CD8-positive, alpha-beta memory T cell (primary cell): ENCODE measurements around the gene LDAF1. TPM values are rescaled to one million over a fixed set of nuclear protein-coding genes. Genes with fewer than 3 reads are reported as not detected.
"Not testable (repeated sequence)": the region's sequence is repeated elsewhere in the genome, so short reads cannot be mapped to it uniquely, and the experiment has no call there.

Source experiments
- CTCF ChIA-PET: fragments of 350-600 bp; sonication (Branson Sonifier 250); formaldehyde crosslinking; loops from one replicate; lab custom pipeline; 2021; ENCODE audit warnings: antibody characterized with exemption; lab: Charles Lee
- POLR2A ChIA-PET: fragments of 350-600 bp; sonication (Branson Sonifier 250); formaldehyde crosslinking; loops from one replicate; lab custom pipeline; 2021; ENCODE audit warnings: antibody characterized with exemption; lab: Charles Lee
- DNase-seq, 5 donors: peaks; one replicate each; pipeline versions ENCODE4 v3.0.0 to v3.0.0-alpha.2; 2020 to 2022; ENCODE audit warnings: mixed read lengths in 1 of 5
- H3K27ac ChIP-seq: one replicate; pipeline ENCODE4 v1.7.0; 2013; ENCODE audit warnings: low read depth, mild to moderate bottlenecking, low read length, moderate library complexity
- H3K27me3 ChIP-seq: 2 replicates; pipeline ENCODE4 v1.7.0; 2013; ENCODE audit warnings: low read length, mild to moderate bottlenecking; ENCODE audit not compliant: insufficient read depth, poor library complexity, severe bottlenecking
- H3K36me3 ChIP-seq: 2 replicates; pipeline ENCODE4 v1.7.0; 2013; ENCODE audit warnings: mild to moderate bottlenecking, low read length, moderate library complexity; ENCODE audit not compliant: insufficient read depth
- H3K4me1 ChIP-seq: 2 replicates; pipeline ENCODE4 v1.7.0; 2013; ENCODE audit warnings: mild to moderate bottlenecking, low read length, moderate library complexity; ENCODE audit not compliant: insufficient read depth
- H3K4me3 ChIP-seq: 2 replicates; pipeline ENCODE4 v1.7.0; 2013; ENCODE audit warnings: mild to moderate bottlenecking, low read length
- H3K9me3 ChIP-seq: 2 replicates; pipeline ENCODE4 v1.7.0; 2013; ENCODE audit warnings: mild to moderate bottlenecking, low read length
- H3K27ac Mint-ChIP-seq, 8 donors: one replicate each; pipeline ENCODE4 v1.8.0; 2020 to 2021; ENCODE audit warnings: mixed read lengths in 8 of 8, mild to moderate bottlenecking in 6 of 8, inconsistent platforms in 3 of 8, moderate library complexity in 3 of 8
- H3K27me3 Mint-ChIP-seq, 2 donors: one replicate each; pipeline ENCODE4 v1.8.0; 2020 to 2021; ENCODE audit warnings: mixed read lengths in 2 of 2, mild to moderate bottlenecking in 1 of 2, moderate library complexity in 1 of 2
- H3K36me3 Mint-ChIP-seq, 3 donors: one replicate each; pipeline ENCODE4 v1.8.0; 2020 to 2021; ENCODE audit warnings: mixed read lengths in 3 of 3, inconsistent platforms in 1 of 3, mild to moderate bottlenecking in 1 of 3
- H3K4me1 Mint-ChIP-seq, 3 donors: one replicate each; pipeline ENCODE4 v1.8.0; 2020 to 2021; ENCODE audit warnings: mixed read lengths in 3 of 3, inconsistent platforms in 1 of 3, mild to moderate bottlenecking in 1 of 3
- H3K4me3 Mint-ChIP-seq, 7 donors: one replicate each; pipeline ENCODE4 v1.8.0; 2020 to 2021; ENCODE audit warnings: mixed read lengths in 7 of 7, mild to moderate bottlenecking in 6 of 7, moderate library complexity in 4 of 7, inconsistent platforms in 2 of 7
- H3K9me3 Mint-ChIP-seq, 5 donors: one replicate each; pipeline ENCODE4 v1.8.0; 2020 to 2022; ENCODE audit warnings: mixed read lengths in 5 of 5, mild to moderate bottlenecking in 3 of 5, moderate library complexity in 2 of 5, inconsistent platforms in 1 of 5
- polyA plus RNA-seq: library from polyadenylated mRNA; unstranded; fragments of 300-500 nt; fragmentation: Illumina TruSeq; gene quantifications from one replicate; pipeline ENCODE4 v1.2.3, GENCODE V29; 2021
- total RNA-seq, 2 experiments: library from RNA; stranded (reverse); gene quantifications; one replicate each; pipeline ENCODE4 v1.2.3, GENCODE V29; 2021

The LDAF1 gene
- total and polyA plus RNA-seq, 3 experiments from 2014 or later = 8.8 to 16.0 (median 9.5) TPM

- H3K27ac Mint-ChIP-seq = no peak overlapping the region
- H3K36me3 ChIP-seq = no peaks in the 10 kb centered on the region
- H3K27me3 Mint-ChIP-seq = no peaks in the 10 kb centered on the region
- H3K4me1 Mint-ChIP-seq = peaks cover 6 to 22% (median 21%) of the 10 kb centered on the region in 3 donors
- H3K4me3 Mint-ChIP-seq = no peak overlapping the region
- no peaks in the 10 kb centered on the region for H3K9me3 Mint-ChIP-seq
- H3K4me3 ChIP-seq = no peak overlapping the region
- ChIA-PET POLR2A (no interaction called here), CTCF (no interaction called here)
- H3K27ac ChIP-seq = no peak overlapping the region
- DNase-seq = no peak
- H3K27me3 ChIP-seq = no peaks in the 10 kb centered on the region
- no peaks in the 10 kb centered on the region for H3K9me3 ChIP-seq
- peaks cover 4% of the 10 kb centered on the region for H3K4me1 ChIP-seq
- peaks cover 0 to 39% (median 13%) of the 10 kb centered on the region in 3 donors for H3K36me3 Mint-ChIP-seq
Measured at GRCh38 chr16:21164521-21165168, 6.2 kb downstream of the LDAF1 start.

GRCh38 chr16:21166561-21166961 lies 8.1 kb downstream of the LDAF1 start:
- Histone ChIP-seq H3K27ac (no peak overlapping the region), H3K9me3 (no peaks in the 10 kb centered on the region), H3K27me3 (no peaks in the 10 kb centered on the region), H3K4me3 (no peak overlapping the region), H3K4me1 (no peaks in the 10 kb centered on the region), H3K36me3 (peaks cover 14% of the 10 kb centered on the region)
- H3K36me3 Mint-ChIP-seq = peaks cover 5 to 51% (median 13%) of the 10 kb centered on the region in 3 donors
- ChIA-PET CTCF (no interaction called here), POLR2A (no interaction called here)
- H3K4me3 Mint-ChIP-seq = no peak overlapping the region
- no peaks in the 10 kb centered on the region for H3K9me3 Mint-ChIP-seq
- peaks cover 0 to 1% of the 10 kb centered on the region in 2 donors for H3K27me3 Mint-ChIP-seq
- H3K4me1 Mint-ChIP-seq = peaks cover 2 to 13% (median 12%) of the 10 kb centered on the region in 3 donors
- no peak for DNase-seq
- H3K27ac Mint-ChIP-seq = no peak overlapping the region

GRCh38 chr16:21167360-21167759 lies 8.9 kb downstream of the LDAF1 start:
- Mint-ChIP-seq H3K4me1 (peaks cover 0 to 9% (median 8%) of the 10 kb centered on the region in 3 donors), H3K27ac (no peak overlapping the region), H3K4me3 (no peak overlapping the region), H3K9me3 (no peaks in the 10 kb centered on the region), H3K36me3 (peaks cover 6 to 53% (median 13%) of the 10 kb centered on the region in 3 donors), H3K27me3 (peaks cover 0 to 1% of the 10 kb centered on the region in 2 donors)
- ChIA-PET CTCF (no interaction called here), POLR2A (no interaction called here)
- DNase-seq = no peak
- Histone ChIP-seq H3K27me3 (no peaks in the 10 kb centered on the region), H3K4me1 (no peaks in the 10 kb centered on the region), H3K36me3 (peaks cover 16% of the 10 kb centered on the region), H3K27ac (no peak overlapping the region), H3K4me3 (no peak overlapping the region), H3K9me3 (no peaks in the 10 kb centered on the region)

- Mint-ChIP-seq H3K27me3 (peaks cover 0 to 1% of the 10 kb centered on the region in 2 donors), H3K27ac (no peak overlapping the region), H3K36me3 (peaks cover 6 to 54% (median 15%) of the 10 kb centered on the region in 3 donors), H3K4me1 (peaks cover 0 to 5% (median 4%) of the 10 kb centered on the region in 3 donors), H3K4me3 (no peak overlapping the region), H3K9me3 (no peaks in the 10 kb centered on the region)
- no peaks in the 10 kb centered on the region for H3K9me3 ChIP-seq
- CTCF ChIA-PET = no interaction called here
- POLR2A ChIA-PET = no interaction called here
- no peak for DNase-seq
- peaks cover 16% of the 10 kb centered on the region for H3K36me3 ChIP-seq
- no peak overlapping the region for H3K4me3 ChIP-seq
- H3K27ac ChIP-seq = no peak overlapping the region
- no peaks in the 10 kb centered on the region for H3K4me1 ChIP-seq
- H3K27me3 ChIP-seq = no peaks in the 10 kb centered on the region
Measured at GRCh38 chr16:21167929-21168602, 9.6 kb downstream of the LDAF1 start.

GRCh38 chr16:21169249-21169981 lies 10.9 kb downstream of the LDAF1 start:
- H3K27ac ChIP-seq = no peak overlapping the region
- Mint-ChIP-seq H3K36me3 (peaks cover 8 to 58% (median 19%) of the 10 kb centered on the region in 3 donors), H3K4me1 (peaks cover 0 to 4% (median 3%) of the 10 kb centered on the region in 3 donors), H3K9me3 (no peaks in the 10 kb centered on the region), H3K27me3 (peaks cover 0 to 1% of the 10 kb centered on the region in 2 donors), H3K27ac (no peak overlapping the region), H3K4me3 (no peak overlapping the region)
- peaks cover 16% of the 10 kb centered on the region for H3K36me3 ChIP-seq
- H3K9me3 ChIP-seq = no peaks in the 10 kb centered on the region
- no peaks in the 10 kb centered on the region for H3K27me3 ChIP-seq
- CTCF ChIA-PET = interaction anchor here (0.6 kb wide), 1 partner anchor 22 kb away, joined by 3 read pairs; no protein-coding TSS in a partner anchor
- H3K4me1 ChIP-seq = no peaks in the 10 kb centered on the region
- DNase-seq = no peak
- H3K4me3 ChIP-seq = no peak overlapping the region
- POLR2A ChIA-PET = interaction anchor here (0.5 kb wide), 1 partner anchor 114 kb away, joined by 3 read pairs; no protein-coding TSS in a partner anchor

- H3K4me3 Mint-ChIP-seq, H3K27me3 ChIP-seq, H3K27ac ChIP-seq, DNase-seq, H3K9me3 Mint-ChIP-seq, H3K9me3 ChIP-seq, H3K27me3 Mint-ChIP-seq, CTCF ChIA-PET, H3K4me1 ChIP-seq, H3K4me3 ChIP-seq, H3K4me1 Mint-ChIP-seq: not testable (repeated sequence)
- Mint-ChIP-seq H3K27ac (peak overlapping the region in 1 of 8 donors; percentile 79), H3K36me3 (peaks cover 15 to 59% (median 17%) of the 10 kb centered on the region in 3 donors)
- POLR2A ChIA-PET = interaction anchor here (0.5 kb wide), 1 partner anchor 114 kb away, joined by 3 read pairs; no protein-coding TSS in a partner anchor
- peaks cover 16% of the 10 kb centered on the region for H3K36me3 ChIP-seq
Measured at GRCh38 chr16:21170116-21170515, 11.6 kb downstream of the LDAF1 start.

- H3K27ac Mint-ChIP-seq = peak overlapping the region in 1 of 8 donors; percentile 7
- H3K9me3 Mint-ChIP-seq = no peaks in the 10 kb centered on the region
- Histone ChIP-seq H3K27me3 (no peaks in the 10 kb centered on the region), H3K4me3 (no peak overlapping the region), H3K4me1 (no peaks in the 10 kb centered on the region), H3K27ac (no peak overlapping the region), H3K9me3 (no peaks in the 10 kb centered on the region), H3K36me3 (peaks cover 16% of the 10 kb centered on the region)
- no peak for DNase-seq
- ChIA-PET CTCF (no interaction called here), POLR2A (no interaction called here)
- H3K36me3 Mint-ChIP-seq = peaks cover 18 to 61% (median 25%) of the 10 kb centered on the region in 3 donors
- no peak overlapping the region for H3K4me3 Mint-ChIP-seq
- no peaks in the 10 kb centered on the region for H3K4me1 Mint-ChIP-seq
- peaks cover 0 to 1% of the 10 kb centered on the region in 2 donors for H3K27me3 Mint-ChIP-seq
Measured at GRCh38 chr16:21172650-21173049, 14.2 kb downstream of the LDAF1 start.
